ENCODE data around the gene ZDHHC5. TPM values are rescaled to one million over a fixed set of nuclear protein-coding genes. Genes with fewer than 3 reads are reported as not detected.
"Not testable (repeated sequence)": the region's sequence is repeated elsewhere in the genome, so short reads cannot be mapped to it uniquely, and the experiment has no call there.

Gene ZDHHC5
- total RNA-seq, 1 donor from 2014 or later, result 71.3 TPM

GRCh38 chr11:57716726-57717125 is 48.8 kb downstream of the ZDHHC5 start:
- not testable (repeated sequence) for DNase-seq (ENCODE audit: extremely low read depth, low read depth, low spot score)

- no peak for DNase-seq (ENCODE audit: extremely low read depth, low read depth, low spot score)
These were observed 59.3 kb downstream of the ZDHHC5 start for GRCh38 chr11:57727185-57727584.

- DNase-seq (ENCODE audit: extremely low read depth, low read depth, low spot score), result no peak
These were observed 60.9 kb downstream of the ZDHHC5 start for GRCh38 chr11:57728829-57729228.

- no peak for DNase-seq (ENCODE audit: extremely low read depth, low read depth, low spot score)
These were observed 61.6 kb downstream of the ZDHHC5 start for GRCh38 chr11:57729479-57729878.

- DNase-seq (ENCODE audit: extremely low read depth, low read depth, low spot score), result no peak
These were observed 64.7 kb downstream of the ZDHHC5 start for GRCh38 chr11:57732661-57733060.

- no peak for DNase-seq (ENCODE audit: extremely low read depth, low read depth, low spot score)
These were observed 67.8 kb downstream of the ZDHHC5 start for GRCh38 chr11:57735619-57736298.

- DNase-seq (ENCODE audit: extremely low read depth, low read depth, low spot score), result peak; percentile 79
These were observed 73.5 kb downstream of the ZDHHC5 start, which contains the start of gene SELENOH for GRCh38 chr11:57741132-57742086. SELENOH (plus strand) TSS chr11:57741491; CDS start chr11:57741596, 105 bp downstream.

GRCh38 chr11:57742087-57742452 is 74.2 kb downstream of the ZDHHC5 start:
- DNase-seq (ENCODE audit: extremely low read depth, low read depth, low spot score), result no peak

GRCh38 chr11:57744357-57744756 is 76.4 kb downstream of the ZDHHC5 start:
- DNase-seq (ENCODE audit: extremely low read depth, low read depth, low spot score), result no peak

GRCh38 chr11:57745206-57745605 is 77.3 kb downstream of the ZDHHC5 start:
- DNase-seq (ENCODE audit: extremely low read depth, low read depth, low spot score), result no peak

GRCh38 chr11:57746920-57747319 is 79.0 kb downstream of the ZDHHC5 start:
- DNase-seq (ENCODE audit: extremely low read depth, low read depth, low spot score), result no peak

Other genes with a start within 250 kb of the ZDHHC5 start
- 29.7 and 32.8 TPM in 2 replicates for gene SLC43A3, start 241.0 kb upstream of the ZDHHC5 start, total RNA-seq
- gene RTN4RL2, start 207.6 kb upstream of the ZDHHC5 start, total RNA-seq, result 0.23 and 1.5 TPM in 2 replicates
- gene SLC43A1, start 152.4 kb upstream of the ZDHHC5 start, total RNA-seq, result 10.5 and 15.9 TPM in 2 replicates
- 31.9 and 35.0 TPM in 2 replicates for gene TIMM10, start 137.4 kb upstream of the ZDHHC5 start, total RNA-seq
- gene SMTNL1, start 130.5 kb upstream of the ZDHHC5 start, total RNA-seq, result not detected in 2 replicates
- gene UBE2L6, start 100.4 kb upstream of the ZDHHC5 start, total RNA-seq, result 74.1 and 87.1 TPM in 2 replicates
- gene SERPING1, start 70.4 kb upstream of the ZDHHC5 start, total RNA-seq, result 0.53 and 1.5 TPM in 2 replicates
- gene YPEL4, start 18.2 kb upstream of the ZDHHC5 start, total RNA-seq, result 0.24 and 0.41 TPM in 2 replicates
- 13.3 and 18.0 TPM in 2 replicates for gene CLP1, start 10.4 kb upstream of the ZDHHC5 start, total RNA-seq
- gene MED19, start 44.1 kb downstream of the ZDHHC5 start, total RNA-seq, result 33.8 and 43.2 TPM in 2 replicates
- gene TMX2, start 44.5 kb downstream of the ZDHHC5 start, total RNA-seq, result 46.9 and 51.5 TPM in 2 replicates
- 160 and 174 TPM in 2 replicates for gene SELENOH, start 73.4 kb downstream of the ZDHHC5 start, total RNA-seq
- not detected in 2 replicates for gene BTBD18, start 83.7 kb downstream of the ZDHHC5 start, total RNA-seq
- gene CTNND1, start 93.7 kb downstream of the ZDHHC5 start, total RNA-seq, result 200 and 268 TPM in 2 replicates

Data from glomerular endothelial cell (primary cell).